Stromal cell of bone marrow (primary cell): ENCODE results near the gene EFCC1.
A peak's percentile ranks its signal among the peaks of the same experiment; 100 is the strongest.

Experiments
- DNase-seq: peaks from one replicate; pipeline ENCODE4 v3.0.0-alpha.2; 2012; ENCODE audit warnings: low read depth

EFCC1 gene, protein sequence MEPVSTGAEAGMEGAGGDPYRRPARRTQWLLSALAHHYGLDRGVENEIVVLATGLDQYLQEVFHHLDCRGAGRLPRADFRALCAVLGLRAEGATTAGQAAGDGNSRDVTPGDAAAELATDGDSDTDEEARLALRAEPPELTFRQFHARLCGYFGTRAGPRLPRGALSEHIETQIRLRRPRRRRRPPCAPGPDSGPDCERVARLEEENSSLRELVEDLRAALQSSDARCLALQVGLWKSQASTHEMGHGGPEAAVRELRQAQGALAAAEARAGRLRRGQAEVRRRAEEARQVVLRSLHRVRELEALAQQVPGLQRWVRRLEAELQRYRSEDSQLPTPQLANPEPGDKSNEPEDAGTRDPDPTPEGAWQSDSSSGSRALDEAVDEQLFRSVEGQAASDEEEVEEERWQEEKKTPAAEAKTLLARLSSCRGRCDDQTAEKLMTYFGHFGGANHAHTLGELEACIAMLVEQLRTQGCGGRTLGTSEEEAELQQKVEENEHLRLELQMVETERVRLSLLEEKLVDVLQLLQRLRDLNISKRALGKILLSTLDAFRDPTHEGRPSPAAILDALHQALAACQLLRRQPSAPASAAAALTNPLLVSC

DNA sequence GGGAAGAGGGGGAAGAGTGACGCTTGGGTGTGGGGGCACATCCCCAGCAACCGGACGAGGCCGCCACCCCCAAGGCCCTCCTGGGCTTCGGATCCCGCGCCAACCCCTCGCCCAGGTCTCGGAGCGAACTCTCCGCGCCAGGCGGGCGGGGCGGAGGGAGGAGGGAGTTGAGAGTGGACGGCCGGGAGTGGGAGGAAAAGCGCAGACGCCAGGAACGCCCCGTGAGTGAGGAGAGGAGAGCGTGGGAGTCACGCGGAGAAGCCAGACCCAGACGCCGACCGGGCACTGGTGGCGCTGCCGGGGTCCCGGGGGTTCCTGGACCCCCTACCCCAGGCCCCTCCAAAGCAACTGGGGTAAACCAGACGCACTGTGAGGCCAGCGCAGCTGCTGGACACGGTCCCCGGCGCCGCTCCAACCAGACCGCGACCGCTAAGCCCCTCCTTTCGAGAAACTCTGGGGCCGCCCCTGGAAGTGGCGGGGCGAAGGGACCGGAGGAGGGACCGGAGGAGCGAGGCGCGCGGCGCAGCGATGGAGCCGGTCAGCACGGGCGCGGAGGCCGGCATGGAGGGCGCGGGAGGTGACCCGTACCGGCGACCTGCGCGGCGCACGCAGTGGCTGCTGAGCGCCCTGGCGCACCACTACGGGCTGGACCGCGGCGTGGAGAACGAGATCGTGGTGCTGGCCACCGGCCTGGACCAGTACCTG lies at the start of gene EFCC1:
Gene EFCC1 (plus strand): TSS at position 204 of the 705 bp plus-strand sequence. CDS start 325 bp downstream, at position 529.
- DNase-seq = no peak

DNA sequence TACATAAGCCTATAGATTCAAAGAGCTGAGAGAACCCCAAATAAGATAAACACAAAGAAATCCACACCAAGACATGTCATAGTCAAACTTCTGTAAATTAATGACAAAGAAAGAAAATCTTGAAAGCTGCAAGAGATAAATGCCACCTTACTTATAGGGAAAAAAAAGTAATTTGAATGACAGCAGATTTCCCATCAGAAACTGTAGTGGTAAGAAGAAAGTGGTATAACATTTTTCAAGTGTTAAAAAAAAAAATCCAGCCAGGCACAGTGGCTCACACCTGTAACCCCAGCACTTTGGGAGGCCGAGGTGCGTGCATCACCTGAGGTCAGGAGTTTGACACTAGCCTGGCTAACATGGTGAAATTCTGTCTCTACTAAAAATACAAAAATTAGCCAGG lies 44.7 kb upstream of the EFCC1 start:
- no peak for DNase-seq

DNA sequence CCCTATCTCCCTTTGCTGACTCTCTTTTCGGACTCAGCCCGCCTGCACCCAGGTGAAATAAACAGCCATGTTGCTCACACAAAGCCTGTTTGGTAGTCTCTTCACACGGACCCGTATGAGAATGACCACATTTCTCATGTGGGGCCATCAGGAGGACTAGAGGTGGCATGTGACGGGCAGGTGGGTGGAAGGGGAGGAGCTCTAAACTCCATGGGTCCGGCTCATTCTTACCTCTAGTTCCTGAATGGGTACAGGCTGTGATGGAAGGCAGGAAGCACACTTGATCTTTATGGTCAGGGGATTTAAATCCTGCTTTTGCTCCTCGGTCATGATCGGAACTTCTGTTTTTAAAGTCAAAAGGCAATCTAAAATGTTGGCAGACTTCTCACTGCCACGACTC lies 35.8 kb upstream of the EFCC1 start:
- no peak for DNase-seq

DNA sequence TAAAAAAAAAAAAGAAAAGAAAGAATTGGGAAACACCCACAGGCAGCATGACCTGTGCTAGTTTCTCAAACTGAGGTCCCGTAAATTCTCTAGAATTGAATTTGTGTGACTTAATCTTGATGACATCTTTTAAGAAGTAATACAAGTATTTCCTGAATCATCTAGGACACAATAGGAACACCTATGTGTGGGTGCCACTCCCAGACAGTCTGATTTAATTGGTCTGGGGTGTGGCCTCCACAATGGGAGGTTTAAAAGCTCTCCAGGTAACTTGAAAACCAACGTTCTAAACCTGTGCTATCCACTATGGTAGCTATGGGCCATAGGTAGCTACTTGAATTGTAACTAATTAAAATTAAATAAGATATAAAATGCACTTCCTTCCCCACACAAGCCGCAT lies 35.3 kb upstream of the EFCC1 start:
- DNase-seq = no peak

DNA sequence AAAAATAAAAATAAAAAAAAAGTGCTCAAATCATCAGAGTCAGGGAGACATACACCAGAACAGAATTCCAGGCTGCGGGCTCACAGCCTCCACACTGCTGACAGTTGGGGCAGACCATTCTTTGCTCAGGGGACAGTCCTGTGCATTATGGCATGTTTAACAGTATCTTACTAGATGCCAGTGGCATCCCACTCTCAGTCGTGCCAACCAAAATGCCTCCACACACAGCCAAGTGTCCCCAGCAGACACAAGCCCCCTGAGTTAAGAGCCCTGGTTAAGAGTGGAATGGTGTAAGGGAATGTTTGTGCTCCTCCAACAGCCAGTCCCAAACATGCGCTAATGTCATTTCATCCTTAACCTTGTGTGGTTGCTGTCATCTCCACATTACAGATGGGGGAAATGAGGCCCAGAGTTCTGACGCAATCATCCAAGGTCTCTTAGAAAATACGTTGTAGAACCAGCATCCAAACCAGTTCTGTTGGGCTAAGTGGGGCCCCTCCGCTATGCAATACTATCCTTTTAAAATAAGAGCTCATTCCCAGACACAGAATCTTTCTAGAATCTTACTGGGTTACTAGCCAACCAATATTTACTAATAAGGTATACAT lies 33.3 kb upstream of the EFCC1 start:
- no peak for DNase-seq

DNA sequence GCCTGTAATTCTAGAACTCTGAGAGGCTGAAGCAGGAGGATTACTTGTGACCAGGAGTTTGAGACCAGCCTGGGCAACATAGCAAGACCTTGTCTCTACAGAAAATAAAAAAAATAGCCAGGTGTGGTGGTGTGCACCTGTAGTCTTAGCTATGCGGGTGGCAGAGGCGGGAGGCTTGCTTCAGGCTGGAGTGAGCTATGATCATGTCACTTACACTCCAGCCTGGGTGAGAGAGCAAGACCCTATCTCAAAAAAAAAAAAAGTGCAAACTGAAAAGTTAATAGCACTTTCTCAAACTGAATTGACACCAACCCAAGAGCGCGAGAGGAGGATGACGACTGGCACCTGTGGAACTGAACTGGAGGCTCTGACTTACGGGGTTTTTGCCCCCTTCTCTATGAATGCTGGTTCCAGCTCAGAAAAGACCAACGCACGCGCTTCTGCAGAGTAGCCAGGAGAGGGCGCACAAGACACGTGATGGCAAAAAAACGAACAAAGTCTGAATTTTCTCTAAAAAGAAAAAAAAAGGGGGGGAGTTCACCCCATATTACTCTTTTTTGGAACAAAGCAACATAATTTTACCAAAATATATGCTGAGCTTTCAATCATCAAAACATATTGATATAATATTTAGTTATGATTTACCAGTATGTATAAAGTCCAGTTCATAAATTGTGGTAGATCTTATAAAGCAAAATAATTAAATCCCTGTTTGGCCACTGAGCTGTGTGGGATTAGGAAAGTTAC lies 30.9 kb upstream of the EFCC1 start:
- DNase-seq = no peak

DNA sequence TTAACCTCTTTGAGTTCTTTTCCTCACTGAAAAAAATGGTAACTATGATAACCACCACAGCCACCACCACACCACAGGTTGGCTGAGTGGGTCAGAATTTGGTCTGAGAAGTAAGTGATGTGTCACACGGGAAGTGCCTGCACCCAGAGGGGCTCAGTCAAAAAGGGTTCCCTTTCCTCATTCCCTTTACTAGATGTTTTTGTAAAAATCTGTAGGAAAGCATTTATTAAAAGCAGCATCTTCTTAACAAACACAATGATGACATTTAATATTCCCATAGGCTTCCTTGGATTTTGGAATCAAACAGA lies 30.4 kb upstream of the EFCC1 start:
- DNase-seq = no peak

GRCh38 chr3:128971421-128972100 lies 29.5 kb upstream of the EFCC1 start:
- peak; percentile 52 for DNase-seq

- DNase-seq = no peak
Measured at GRCh38 chr3:128973988-128974564, 27.0 kb upstream of the EFCC1 start.

DNA sequence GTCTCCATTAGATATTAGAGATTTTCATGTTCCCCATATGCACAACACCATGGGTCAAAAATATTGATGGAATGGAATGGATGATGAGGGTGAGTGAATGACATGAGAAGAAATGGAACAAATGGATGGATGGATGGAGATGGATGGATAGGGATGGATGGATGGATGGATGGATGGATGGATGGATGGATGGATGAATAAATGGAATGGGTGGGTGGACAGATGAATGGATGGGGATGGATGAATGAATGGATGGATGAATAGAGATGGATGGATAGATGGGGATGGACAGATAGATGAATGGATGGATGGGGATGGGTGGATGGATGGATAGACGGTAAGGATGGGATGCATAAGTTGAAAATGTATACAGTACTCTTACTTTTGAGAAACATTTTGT lies 25.8 kb upstream of the EFCC1 start:
- DNase-seq = no peak

DNA sequence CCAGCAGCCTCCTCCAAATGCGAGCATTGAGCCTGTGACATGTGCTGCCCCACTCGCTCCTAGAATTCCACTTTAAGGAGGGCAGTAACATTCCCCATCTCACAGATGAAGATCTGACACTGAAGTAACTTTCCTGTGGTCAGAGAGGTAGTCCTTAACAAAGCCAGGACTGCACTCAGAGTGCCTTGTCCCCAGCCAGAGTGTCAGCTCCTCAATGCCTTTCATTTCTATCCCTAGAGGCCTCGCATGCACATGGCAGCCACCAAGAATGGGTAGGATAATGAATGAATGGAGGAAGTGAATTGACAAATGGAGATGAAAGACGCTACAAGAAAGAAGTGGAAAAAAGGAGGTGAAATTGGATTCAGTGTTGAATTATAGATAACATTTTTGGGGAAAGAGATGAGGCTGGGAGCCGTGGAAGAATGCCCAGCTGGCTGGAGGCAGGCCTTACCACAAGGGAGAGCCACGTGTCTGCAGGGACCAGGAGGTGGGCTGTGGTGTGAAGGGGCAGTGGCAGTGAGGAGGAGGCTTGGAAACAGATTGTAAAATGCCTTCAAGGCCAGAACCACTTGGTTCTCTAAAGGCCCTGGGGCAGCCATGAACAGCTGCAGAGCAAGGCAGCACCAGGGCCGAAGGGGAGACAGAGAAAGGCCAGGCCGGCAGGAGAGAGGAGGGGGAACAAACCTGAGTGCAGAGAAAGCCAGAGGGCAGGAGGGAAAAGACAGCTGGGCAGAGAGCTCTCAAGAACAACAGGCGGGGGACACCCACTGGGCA lies 17.6 kb upstream of the EFCC1 start:
- no peak for DNase-seq

DNA sequence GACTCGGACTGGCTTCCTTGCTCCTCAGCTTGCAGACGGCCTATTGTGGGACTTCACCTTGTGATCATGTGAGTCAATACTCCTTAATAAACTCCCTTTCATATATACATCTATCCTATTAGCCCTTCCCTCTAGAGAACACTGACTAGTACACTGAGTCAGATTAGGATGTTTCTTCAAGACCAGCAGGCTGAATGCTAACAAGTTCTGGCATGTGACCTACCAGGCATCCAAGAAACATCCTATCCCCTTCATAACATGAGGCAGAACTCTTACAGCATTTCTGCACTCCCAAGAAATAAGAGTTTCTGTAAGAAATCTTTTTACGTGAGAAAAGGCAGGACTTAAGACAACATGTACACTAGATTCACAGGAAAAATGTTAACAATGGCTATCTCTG lies 16.5 kb upstream of the EFCC1 start:
- peak; percentile 67 for DNase-seq

DNA sequence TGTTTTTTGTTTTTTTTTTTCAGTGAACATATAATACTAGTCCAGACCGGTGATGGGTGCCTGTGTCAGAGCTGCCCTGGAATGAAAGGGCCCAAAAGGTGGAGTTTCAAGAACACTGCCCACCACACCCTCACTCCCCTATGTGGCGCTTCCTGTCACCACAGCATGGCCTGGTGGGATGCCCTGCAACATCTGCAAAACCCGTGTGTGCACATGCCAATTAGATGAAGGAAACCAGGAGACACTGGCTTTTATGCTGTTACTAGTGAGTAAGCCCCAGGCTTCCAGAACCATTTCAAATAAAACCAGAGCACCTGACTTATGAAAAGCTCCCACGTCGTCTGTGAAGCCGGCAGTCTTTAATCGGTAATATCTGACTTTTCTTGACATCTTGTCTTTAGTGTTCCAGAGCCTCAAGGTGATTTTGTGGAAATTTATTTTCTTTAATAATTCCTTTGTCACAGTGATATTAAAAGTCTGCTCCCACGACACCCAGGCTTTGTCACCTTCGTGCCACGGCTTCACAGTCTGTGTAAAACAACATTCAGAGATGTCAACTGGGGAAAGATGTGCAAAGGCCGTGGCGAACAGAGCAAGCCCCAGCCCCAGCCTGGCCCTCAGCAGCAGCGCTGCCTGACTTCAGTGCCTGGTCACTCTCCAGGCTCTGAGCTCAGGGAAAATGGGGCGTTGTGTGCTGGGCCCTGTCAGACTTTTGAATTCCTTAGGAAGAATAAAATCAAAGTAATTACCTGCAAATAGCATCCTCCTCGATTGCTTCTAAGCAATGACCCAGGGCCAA lies 13.6 kb upstream of the EFCC1 start:
- DNase-seq = no peak

GRCh38 chr3:128988286-128988685 lies 12.8 kb upstream of the EFCC1 start:
- DNase-seq = no peak

GRCh38 chr3:128991355-128991895 lies 9.7 kb upstream of the EFCC1 start:
- no peak for DNase-seq

DNA sequence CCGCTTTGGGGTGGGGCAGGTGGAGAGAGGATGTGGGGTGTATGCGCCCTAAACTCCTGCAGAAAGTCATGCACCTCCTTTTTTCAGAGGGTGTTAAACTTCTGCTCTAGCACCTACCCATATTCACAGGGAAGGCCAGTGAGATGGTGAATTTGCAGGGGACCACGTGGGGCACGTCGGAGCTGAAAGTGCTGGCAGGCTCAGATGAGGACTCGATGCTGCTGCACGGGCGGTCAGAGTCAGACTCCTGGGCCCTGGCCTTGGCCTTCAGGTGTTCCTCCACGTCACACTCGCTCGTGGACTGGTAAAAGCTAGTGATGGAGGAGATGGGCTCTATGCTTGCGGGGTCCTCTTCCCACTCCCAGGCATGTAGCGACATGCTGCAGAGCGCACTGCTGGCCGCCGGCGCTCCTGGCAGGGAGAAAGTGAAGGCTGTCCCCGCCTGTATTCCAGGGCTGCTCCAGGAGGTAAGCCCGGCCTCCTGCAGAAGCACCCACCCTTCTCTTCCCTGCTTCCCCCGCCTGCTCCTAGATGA lies 8.1 kb upstream of the EFCC1 start:
- no peak for DNase-seq

GRCh38 chr3:128993461-128994172 lies 7.5 kb upstream of the EFCC1 start, which contains the start of gene CFAP92:
Gene CFAP92 (minus strand): TSS chr3:128994076. CDS start chr3:128993304, 772 bp downstream.
- peak; percentile 33 for DNase-seq

GRCh38 chr3:128994173-128994512 lies 7.0 kb upstream of the EFCC1 start:
- DNase-seq = no peak
